RCC 7860 (cell line): ENCODE results near the gene IQCM.

ENCODE experiments used
- DNase-seq: peaks from one replicate; pipeline ENCODE4 v3.0.0-alpha.2; 2015; ENCODE audit warnings: low spot score
- FAIRE-seq: peaks from 2 replicates; lab custom pipeline; 2012; peaks lifted over from hg19 to GRCh38; lab: Jason Lieb, UNC

IQCM gene

GRCh38 chr4:149328161-149328560 is 487.5 kb downstream of the IQCM start:
- DNase-seq (no peak), FAIRE-seq (no peak)

GRCh38 chr4:149322203-149322602 is 493.4 kb downstream of the IQCM start:
- FAIRE-seq (no peak), DNase-seq (no peak)

- FAIRE-seq = no peak
- DNase-seq = no peak
Observed at GRCh38 chr4:149321438-149321837, 494.2 kb downstream of the IQCM start.

GRCh38 chr4:149311076-149311475 is 504.6 kb downstream of the IQCM start:
- no peak for FAIRE-seq
- DNase-seq = no peak

- no peak for FAIRE-seq
- DNase-seq = no peak
Observed at GRCh38 chr4:149306537-149306936, 509.1 kb downstream of the IQCM start.
